HG02970 (cell line): ENCODE data around the gene FNBP1.

Experiments
- ATAC-seq: cut with Tn5 transposase; IDR thresholded peaks from one replicate; pipeline ENCODE4 v1.9.1; 2021; ENCODE audit warnings: mild to moderate bottlenecking, moderate library complexity, moderate number of reproducible peaks; ENCODE audit not compliant: unreplicated experiment, low FRiP score

The FNBP1 gene

GRCh38 chr9:129881547-129882324 lies 161.3 kb downstream of the FNBP1 start:
- no peak for ATAC-seq

GRCh38 chr9:129880654-129881546 lies 162.1 kb downstream of the FNBP1 start:
- ATAC-seq: no peak

- ATAC-seq: no peak
Observed at GRCh38 chr9:129879991-129880653, 162.9 kb downstream of the FNBP1 start.

DNA sequence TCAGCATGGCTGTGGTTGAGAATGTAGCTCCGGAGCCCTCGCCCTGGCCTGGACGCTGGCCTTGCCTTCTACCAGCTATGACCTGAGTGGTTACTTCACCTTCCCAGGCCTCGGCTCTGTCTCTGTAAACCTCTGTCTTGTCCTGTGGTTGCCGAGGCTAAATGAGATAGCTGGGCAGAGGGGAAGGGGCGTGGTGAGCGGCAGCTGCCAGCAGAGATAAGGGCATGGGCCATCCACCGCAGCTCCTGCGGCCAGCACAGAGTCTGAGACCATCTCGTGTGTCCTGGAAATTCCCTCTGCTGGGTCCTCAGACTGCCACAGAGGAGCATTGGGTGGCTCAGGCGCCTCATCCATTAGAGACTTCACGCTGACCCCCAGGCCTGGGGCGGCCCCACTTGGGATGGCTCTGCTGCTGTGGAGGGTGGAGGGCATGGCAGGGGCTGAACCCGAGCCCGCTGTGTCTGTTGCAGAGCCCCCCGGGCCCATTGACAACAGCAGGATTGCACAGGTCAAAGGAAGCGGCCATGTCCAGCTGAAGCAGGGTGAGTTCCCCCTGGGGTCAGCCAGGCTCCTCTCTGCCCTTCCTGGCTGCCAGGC lies 163.8 kb downstream of the FNBP1 start:
- no peak for ATAC-seq

- no peak for ATAC-seq
Observed at GRCh38 chr9:129878291-129878690, 164.7 kb downstream of the FNBP1 start.

DNA sequence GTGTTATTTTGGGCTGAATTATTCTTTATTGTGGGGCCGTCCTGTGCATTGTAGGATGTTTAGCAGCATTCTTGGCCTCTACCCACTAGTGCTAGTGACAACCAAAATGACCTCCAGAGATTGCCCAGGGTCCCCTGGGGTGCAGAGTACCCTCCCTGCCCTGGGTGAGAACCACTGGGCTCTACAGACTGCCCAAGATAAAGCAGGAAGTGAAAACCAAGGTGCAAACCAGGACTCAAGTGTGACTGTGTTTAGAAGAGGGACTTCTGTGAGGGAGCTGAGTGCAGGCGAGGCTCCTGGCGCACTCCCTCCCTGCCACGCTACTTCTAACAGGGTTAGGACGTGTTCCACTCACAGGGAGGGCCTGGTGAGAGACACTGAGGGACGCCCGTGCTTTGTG lies 166.2 kb downstream of the FNBP1 start:
- ATAC-seq: no peak

- no peak for ATAC-seq
Observed at GRCh38 chr9:129875687-129876395, 167.1 kb downstream of the FNBP1 start.

- ATAC-seq: no peak
Observed at GRCh38 chr9:129875181-129875611, 167.8 kb downstream of the FNBP1 start.

GRCh38 chr9:129874261-129875101 lies 168.5 kb downstream of the FNBP1 start:
- ATAC-seq: no peak

- no peak for ATAC-seq
Observed at GRCh38 chr9:129873563-129874190, 169.3 kb downstream of the FNBP1 start.

- no peak for ATAC-seq
Observed at GRCh38 chr9:129871046-129871445, 171.9 kb downstream of the FNBP1 start.

DNA sequence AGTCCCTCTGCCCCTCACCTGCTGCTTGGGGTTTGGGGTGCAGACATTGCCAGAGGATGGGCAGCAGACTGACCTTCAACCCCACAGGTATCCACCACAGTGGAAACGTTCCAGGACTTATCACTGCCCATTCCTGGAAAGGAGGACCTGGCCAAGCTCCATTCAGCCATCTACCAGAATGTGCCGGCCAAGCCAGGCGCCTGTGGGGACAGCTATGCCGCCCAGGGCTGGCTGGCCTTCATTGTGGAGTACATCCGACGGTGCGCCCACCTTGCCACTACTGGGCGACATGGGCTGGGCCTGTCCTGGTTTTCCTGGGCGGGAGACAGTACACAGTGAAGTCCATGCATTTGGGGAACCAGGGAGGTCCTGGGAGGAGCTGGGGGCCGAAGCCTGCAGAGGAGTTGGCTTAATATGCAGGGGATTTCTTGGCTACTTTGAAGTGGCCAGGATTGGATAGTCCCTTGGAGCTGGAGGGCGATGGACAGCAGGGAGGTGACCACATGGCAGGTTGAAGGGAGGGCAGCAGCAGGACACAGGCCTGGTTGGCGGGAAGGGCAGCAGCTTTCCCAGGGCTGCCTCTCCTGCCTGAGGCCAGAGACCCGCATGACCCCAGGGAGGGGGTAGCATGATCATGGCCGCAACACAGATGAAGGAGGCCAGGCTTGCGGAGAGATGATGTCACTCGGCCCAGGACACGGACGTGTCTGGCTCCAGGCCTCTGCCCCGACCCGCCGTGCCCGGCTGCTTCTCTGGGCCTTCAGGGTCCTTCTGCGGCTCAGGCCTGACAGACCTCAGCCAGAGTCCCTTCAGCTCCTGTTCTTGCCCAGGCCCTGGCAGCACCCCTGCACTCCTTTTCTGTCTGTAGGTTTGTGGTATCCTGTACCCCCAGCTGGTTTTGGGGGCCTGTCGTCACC lies 173.1 kb downstream of the FNBP1 start:
- ATAC-seq: no peak

DNA sequence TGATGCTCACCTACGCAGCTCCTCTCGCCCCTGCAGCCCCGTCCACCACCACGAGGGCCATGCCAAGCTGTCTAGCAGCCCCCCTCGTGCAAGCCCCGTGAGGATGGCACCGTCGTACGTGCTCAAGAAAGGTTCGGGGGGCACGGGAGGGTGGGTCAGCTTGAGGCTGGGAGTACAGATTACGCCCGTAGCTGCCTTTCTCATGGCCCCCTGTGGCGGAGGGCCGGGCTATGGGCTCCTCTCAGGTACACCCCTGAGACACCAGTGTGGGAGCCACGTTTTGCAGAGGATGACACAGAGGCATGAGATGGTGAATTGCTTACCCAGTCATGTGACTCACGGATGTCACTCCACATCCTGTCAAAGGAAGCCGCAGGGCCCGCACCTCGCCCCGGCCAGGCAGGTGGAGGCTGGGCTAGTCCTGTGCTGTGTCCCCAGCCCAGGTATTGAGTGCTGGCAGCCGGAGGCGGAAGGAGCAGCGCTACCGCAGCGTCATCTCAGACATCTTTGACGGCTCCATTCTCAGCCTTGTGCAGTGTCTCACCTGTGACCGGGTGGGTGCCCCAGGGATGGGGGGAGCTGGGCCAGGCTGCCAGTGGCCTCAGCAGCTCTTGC lies 174.0 kb downstream of the FNBP1 start:
- no peak for ATAC-seq

GRCh38 chr9:129868023-129868871 lies 174.7 kb downstream of the FNBP1 start:
- no peak for ATAC-seq

- no peak for ATAC-seq
Observed at GRCh38 chr9:129867136-129868022, 175.6 kb downstream of the FNBP1 start.
